ENCODE results near the gene TEX101. TPM values are rescaled to one million over a fixed set of nuclear protein-coding genes. Genes with fewer than 3 reads are reported as not detected.

Gene TEX101
- total RNA-seq, 5 donors from 2014 or later (not counting 1 experiment from before 2014, with no cell fraction given), result not detected

DNA sequence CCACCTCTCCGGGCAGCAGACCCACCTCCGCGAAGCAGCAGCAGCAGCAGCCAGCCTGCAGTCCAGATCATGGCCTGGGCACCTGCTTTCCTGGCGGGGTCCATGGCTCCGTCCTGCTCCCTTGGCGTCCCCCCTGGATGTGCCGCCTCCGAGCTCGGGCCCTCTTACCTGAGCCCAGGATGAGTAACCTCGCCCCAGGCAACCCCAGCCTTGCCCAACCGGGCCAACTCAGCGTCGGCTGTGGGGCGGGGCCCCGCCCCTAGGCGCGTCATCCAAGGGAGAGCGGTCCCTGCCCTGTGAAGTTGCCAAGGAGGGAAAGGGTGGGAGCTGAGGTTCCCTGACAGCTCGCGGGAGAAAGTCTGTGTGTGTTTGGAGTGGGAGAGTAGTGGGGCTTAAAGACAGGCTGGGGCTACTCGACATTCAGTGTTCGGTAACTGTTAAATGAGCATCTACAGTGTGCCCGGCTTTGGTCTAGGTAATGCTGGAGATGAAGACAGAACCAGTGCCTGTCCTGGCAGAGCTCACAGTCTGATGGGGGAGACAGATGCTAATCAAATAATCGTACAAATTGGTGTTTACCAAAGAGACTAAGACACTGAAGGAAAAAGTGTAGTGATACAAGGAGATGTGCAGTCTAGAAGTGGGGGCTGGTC lies 50.9 kb downstream of the TEX101 start, which contains the start of gene LYPD3:
TSS of gene LYPD3 (minus strand) at position 141 of the 653 bp plus-strand sequence. CDS start at position 104, 37 bp downstream.
- no peaks in the 10 kb centered on the region for H3K9me3 ChIP-seq
- peak within 1 kb of the TSS; percentile 90 for H3K27ac ChIP-seq (ENCODE audit: low read length)
- ChIA-PET CTCF (interaction anchor here in 1 of 2 donors (0.5 to 0.7 kb wide), 2 partner anchors 40 to 1934 kb away, joined by 5 to 6 read pairs; no protein-coding TSS in a partner anchor), POLR2A (no interaction called here)
- peaks cover 0 to 5% of the 10 kb centered on the region in 2 donors for H3K36me3 ChIP-seq (ENCODE audit: control insufficient read depth in 2 of 2, extremely low read depth in 1 of 2, insufficient read depth in 1 of 2, low read length in 1 of 2)
- DNase-seq, result no peak
- H3K4me3 Mint-ChIP-seq, result peak within 1 kb of the TSS; percentile 88 to 95 (median 90)
- H3K36me3 Mint-ChIP-seq, result peaks cover 6% of the 10 kb centered on the region
- H3K27me3 ChIP-seq (replicated peaks in 1 of 2; ENCODE audit: control insufficient read depth in 2 of 2, extremely low read depth in 1 of 2, insufficient read depth in 2 of 2, low read length in 1 of 2), result no peaks in the 10 kb centered on the region
- peaks cover 75 to 77% (median 77%) of the 10 kb centered on the region in 3 donors for H3K4me1 Mint-ChIP-seq
- H3K27me3 Mint-ChIP-seq, result no peaks in the 10 kb centered on the region
- 79% methylated on average over 14 of the region's 24 CpGs for WGBS (ENCODE audit: insufficient coverage)
- no peak for ATAC-seq (replicated peaks in 1 of 4)
- peak within 1 kb of the TSS; percentile 67 to 96 for H3K4me3 ChIP-seq (ENCODE audit: control insufficient read depth in 1 of 2, extremely low read depth in 1 of 2, low read length in 1 of 2)
- H3K9me3 Mint-ChIP-seq, result no peaks in the 10 kb centered on the region
- H3K4me1 ChIP-seq (ENCODE audit: control insufficient read depth in 1 of 2, extremely low read depth in 1 of 2, insufficient read depth in 2 of 2, low read length in 2 of 2), result peaks cover 35 to 74% of the 10 kb centered on the region in 2 experiments
- H3K27ac Mint-ChIP-seq, result peak within 1 kb of the TSS; percentile 95 to 97

DNA sequence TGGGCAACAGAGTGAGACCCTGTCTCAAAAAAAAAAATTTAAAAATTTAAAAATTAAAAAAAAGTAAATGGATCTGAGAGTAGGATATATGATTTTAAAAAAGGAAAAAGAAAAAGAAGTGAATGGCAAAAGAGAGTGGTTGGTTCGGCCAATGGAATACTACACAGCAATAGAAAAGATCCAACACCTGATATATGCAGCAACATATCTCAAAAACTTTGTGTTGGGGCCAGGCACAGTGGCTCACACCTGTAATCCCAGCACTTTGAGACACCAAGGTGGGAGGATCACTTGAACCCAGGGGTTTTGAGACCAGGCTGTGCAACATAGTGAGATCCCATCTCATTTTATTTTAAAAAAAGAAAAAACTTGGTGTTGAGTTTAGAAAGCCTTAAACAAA lies 52.1 kb downstream of the TEX101 start:
- H3K9me3 ChIP-seq, result no peaks in the 10 kb centered on the region
- WGBS (ENCODE audit: insufficient coverage), result no CpG with 5 or more reads among the region's 1 CpG
- ChIA-PET CTCF (no interaction called here), POLR2A (no interaction called here)
- Mint-ChIP-seq H3K4me1 (peaks cover 63 to 79% (median 77%) of the 10 kb centered on the region in 3 donors), H3K4me3 (peak overlapping the region in 1 of 3 donors; percentile 11), H3K9me3 (no peaks in the 10 kb centered on the region), H3K36me3 (no peaks in the 10 kb centered on the region), H3K27ac (peak overlapping the region; percentile 60 to 94), H3K27me3 (no peaks in the 10 kb centered on the region)
- H3K4me1 ChIP-seq (ENCODE audit: control insufficient read depth in 1 of 2, extremely low read depth in 1 of 2, insufficient read depth in 2 of 2, low read length in 2 of 2), result peaks cover 42 to 82% of the 10 kb centered on the region in 2 experiments
- H3K4me3 ChIP-seq (ENCODE audit: control insufficient read depth in 1 of 2, extremely low read depth in 1 of 2, low read length in 1 of 2), result no peak overlapping the region
- H3K27ac ChIP-seq (ENCODE audit: low read length), result no peak overlapping the region
- ATAC-seq (replicated peaks in 1 of 4) (no peak), DNase-seq (no peak)
- no peaks in the 10 kb centered on the region for H3K27me3 ChIP-seq (replicated peaks in 1 of 2; ENCODE audit: control insufficient read depth in 2 of 2, extremely low read depth in 1 of 2, insufficient read depth in 2 of 2, low read length in 1 of 2)
- H3K36me3 ChIP-seq (ENCODE audit: control insufficient read depth in 2 of 2, extremely low read depth in 1 of 2, insufficient read depth in 1 of 2, low read length in 1 of 2), result no peaks in the 10 kb centered on the region

DNA sequence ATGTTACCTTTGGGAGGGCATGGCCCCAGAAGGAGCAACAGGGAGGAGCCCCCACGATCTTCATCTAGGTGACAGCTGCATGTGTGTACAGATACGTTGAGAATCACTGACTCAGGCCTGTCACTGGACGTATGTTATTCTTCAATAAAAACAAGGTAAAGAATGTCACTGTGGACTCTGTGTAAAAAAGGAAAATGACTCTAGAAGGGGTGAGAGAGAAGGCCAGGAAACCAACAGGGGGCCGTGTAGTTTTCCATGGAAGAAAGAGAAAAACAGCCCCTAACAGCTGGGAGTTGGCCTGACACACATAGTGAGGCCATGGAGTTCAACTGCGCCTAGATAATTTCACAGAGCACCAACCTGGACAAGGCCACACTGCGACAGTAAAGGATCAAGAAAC lies 52.6 kb downstream of the TEX101 start:
- Mint-ChIP-seq H3K27me3 (no peaks in the 10 kb centered on the region), H3K9me3 (no peaks in the 10 kb centered on the region), H3K4me1 (peaks cover 58 to 78% (median 76%) of the 10 kb centered on the region in 3 donors), H3K4me3 (peak overlapping the region in 1 of 3 donors; percentile 11), H3K36me3 (no peaks in the 10 kb centered on the region), H3K27ac (peak overlapping the region; percentile 60 to 94)
- CTCF ChIA-PET, result no interaction called here
- Histone ChIP-seq H3K4me3 (ENCODE audit: control insufficient read depth in 1 of 2, extremely low read depth in 1 of 2, low read length in 1 of 2) (no peak overlapping the region), H3K9me3 (no peaks in the 10 kb centered on the region), H3K27ac (ENCODE audit: low read length) (no peak overlapping the region), H3K27me3 (replicated peaks in 1 of 2; ENCODE audit: control insufficient read depth in 2 of 2, extremely low read depth in 1 of 2, insufficient read depth in 2 of 2, low read length in 1 of 2) (no peaks in the 10 kb centered on the region), H3K4me1 (ENCODE audit: control insufficient read depth in 1 of 2, extremely low read depth in 1 of 2, insufficient read depth in 2 of 2, low read length in 2 of 2) (peaks cover 43 to 83% of the 10 kb centered on the region in 2 experiments), H3K36me3 (ENCODE audit: control insufficient read depth in 2 of 2, extremely low read depth in 1 of 2, insufficient read depth in 1 of 2, low read length in 1 of 2) (no peaks in the 10 kb centered on the region)
- POLR2A ChIA-PET, result no interaction called here
- WGBS (ENCODE audit: insufficient coverage), result 80% methylated on average over 6 of the region's 6 CpGs
- ATAC-seq (replicated peaks in 1 of 4), result no peak
- DNase-seq, result no peak

DNA sequence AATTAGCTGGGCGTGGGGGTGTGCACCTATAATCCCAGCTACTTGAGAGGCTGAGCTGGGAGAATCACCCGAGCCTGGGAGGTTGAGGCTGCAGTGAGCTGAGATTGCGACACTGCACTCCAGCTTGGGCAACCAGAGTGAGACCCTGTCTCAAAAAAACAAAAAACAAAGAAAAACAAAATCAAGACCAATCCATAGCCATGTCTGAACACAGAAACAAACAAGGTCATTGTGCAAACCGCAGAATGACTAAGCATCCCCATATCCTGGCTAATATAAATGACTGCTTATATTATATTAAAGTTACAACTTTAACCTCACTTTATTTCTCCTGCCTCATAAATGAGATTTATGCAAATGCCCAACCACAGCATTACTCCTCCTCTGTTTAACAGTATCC lies 53.0 kb downstream of the TEX101 start:
- no peak overlapping the region for H3K4me3 ChIP-seq (ENCODE audit: control insufficient read depth in 1 of 2, extremely low read depth in 1 of 2, low read length in 1 of 2)
- H3K4me1 ChIP-seq (ENCODE audit: control insufficient read depth in 1 of 2, extremely low read depth in 1 of 2, insufficient read depth in 2 of 2, low read length in 2 of 2), result peaks cover 44 to 82% of the 10 kb centered on the region in 2 experiments
- CTCF ChIA-PET, result no interaction called here
- Mint-ChIP-seq H3K27me3 (no peaks in the 10 kb centered on the region), H3K36me3 (no peaks in the 10 kb centered on the region), H3K4me3 (peak overlapping the region in 1 of 3 donors; percentile 63), H3K9me3 (no peaks in the 10 kb centered on the region), H3K27ac (peak overlapping the region; percentile 93 to 94), H3K4me1 (peaks cover 57 to 78% (median 76%) of the 10 kb centered on the region in 3 donors)
- DNase-seq, result no peak
- POLR2A ChIA-PET, result no interaction called here
- H3K27ac ChIP-seq (ENCODE audit: low read length), result peak overlapping the region; percentile 38
- 100% methylated on average over 1 of the region's 4 CpGs for WGBS (ENCODE audit: insufficient coverage)
- H3K27me3 ChIP-seq (replicated peaks in 1 of 2; ENCODE audit: control insufficient read depth in 2 of 2, extremely low read depth in 1 of 2, insufficient read depth in 2 of 2, low read length in 1 of 2), result no peaks in the 10 kb centered on the region
- no peaks in the 10 kb centered on the region for H3K36me3 ChIP-seq (ENCODE audit: control insufficient read depth in 2 of 2, extremely low read depth in 1 of 2, insufficient read depth in 1 of 2, low read length in 1 of 2)
- no peak for ATAC-seq (replicated peaks in 1 of 4)
- H3K9me3 ChIP-seq, result no peaks in the 10 kb centered on the region

Other genes starting within 250 kb of the TEX101 start
- not detected for gene PSG5, start 228.4 kb upstream of the TEX101 start, total RNA-seq
- gene PSG4, start 209.3 kb upstream of the TEX101 start, total RNA-seq, result not detected
- gene PSG9, start 145.4 kb upstream of the TEX101 start, total RNA-seq, result not detected
- not detected for gene CD177, start 61.2 kb upstream of the TEX101 start, total RNA-seq
- gene LYPD3, start 50.7 kb downstream of the TEX101 start, total RNA-seq, result 10 to 100 TPM in 2 of 5 donors, 1 to 10 TPM in 3; 2.8 to 24.0 (median 4.6) TPM
- 10 to 100 TPM; 39.4 to 61.0 (median 53.9) TPM for gene PHLDB3, start 89.9 kb downstream of the TEX101 start, total RNA-seq
- gene ETHE1, start 112.3 kb downstream of the TEX101 start, total RNA-seq, result 10 to 100 TPM; 19.1 to 39.4 (median 34.7) TPM
- 10 to 100 TPM in 1 of 5 donors, 1 to 10 TPM in 4; 3.4 to 12.7 (median 6.2) TPM for gene ZNF575, start 118.3 kb downstream of the TEX101 start, total RNA-seq
- 10 to 100 TPM; 31.7 to 37.8 (median 35.4) TPM for gene XRCC1, start 160.6 kb downstream of the TEX101 start, total RNA-seq
- 1 to 10 TPM in 3 of 5 donors, under 1 TPM in 2; 0.28 to 2.5 (median 1.5) TPM for gene PINLYP, start 160.9 kb downstream of the TEX101 start, total RNA-seq
- 10 to 100 TPM; 17.5 to 30.2 (median 19.9) TPM for gene IRGQ, start 181.2 kb downstream of the TEX101 start, total RNA-seq
- 10 to 100 TPM in 3 of 5 donors, 1 to 10 TPM in 2; 5.4 to 19.6 (median 16.9) TPM for gene ZNF576, start 181.7 kb downstream of the TEX101 start, total RNA-seq
- 1 to 10 TPM in 4 of 5 donors, under 1 TPM in 1; 0.55 to 1.6 (median 1.2) TPM for gene SRRM5, start 197.2 kb downstream of the TEX101 start, total RNA-seq
- 10 to 100 TPM; 28.9 to 35.2 (median 34.5) TPM for gene ZNF428, start 204.7 kb downstream of the TEX101 start, total RNA-seq
- gene CADM4, start 225.0 kb downstream of the TEX101 start, total RNA-seq, result under 1 TPM; 0.16 to 0.61 (median 0.45) TPM

All from T-cell (primary cell).